Fibroblast of pulmonary artery (primary cell): ENCODE results near the gene CDK14.
A peak's percentile ranks its signal among the peaks of the same experiment; 100 is the strongest.

Source experiments
- DNase-seq: peaks from one replicate; pipeline ENCODE4 v3.0.0-alpha.2; 2010; ENCODE audit warnings: low read depth
- H3K4me3 ChIP-seq: replicated peaks from 2 replicates; pipeline ENCODE4 v1.5.1; 2011; ENCODE audit warnings: low read depth, mild to moderate bottlenecking, control low read depth, low read length, moderate library complexity
- TF ChIP-seq, protein P1 (sequence below): IDR thresholded peaks from 2 replicates; pipeline ENCODE4 v1.5.1; 2011; ENCODE audit warnings: mild to moderate bottlenecking, control low read depth, low read length, inconsistent platforms; ENCODE audit errors: missing control alignments

CDK14 gene

GRCh38 chr7:90582164-90582563, 14.0 kb upstream of the CDK14 start:
- H3K4me3 ChIP-seq, result no peak overlapping the region
- TF ChIP-seq, protein P1, sequence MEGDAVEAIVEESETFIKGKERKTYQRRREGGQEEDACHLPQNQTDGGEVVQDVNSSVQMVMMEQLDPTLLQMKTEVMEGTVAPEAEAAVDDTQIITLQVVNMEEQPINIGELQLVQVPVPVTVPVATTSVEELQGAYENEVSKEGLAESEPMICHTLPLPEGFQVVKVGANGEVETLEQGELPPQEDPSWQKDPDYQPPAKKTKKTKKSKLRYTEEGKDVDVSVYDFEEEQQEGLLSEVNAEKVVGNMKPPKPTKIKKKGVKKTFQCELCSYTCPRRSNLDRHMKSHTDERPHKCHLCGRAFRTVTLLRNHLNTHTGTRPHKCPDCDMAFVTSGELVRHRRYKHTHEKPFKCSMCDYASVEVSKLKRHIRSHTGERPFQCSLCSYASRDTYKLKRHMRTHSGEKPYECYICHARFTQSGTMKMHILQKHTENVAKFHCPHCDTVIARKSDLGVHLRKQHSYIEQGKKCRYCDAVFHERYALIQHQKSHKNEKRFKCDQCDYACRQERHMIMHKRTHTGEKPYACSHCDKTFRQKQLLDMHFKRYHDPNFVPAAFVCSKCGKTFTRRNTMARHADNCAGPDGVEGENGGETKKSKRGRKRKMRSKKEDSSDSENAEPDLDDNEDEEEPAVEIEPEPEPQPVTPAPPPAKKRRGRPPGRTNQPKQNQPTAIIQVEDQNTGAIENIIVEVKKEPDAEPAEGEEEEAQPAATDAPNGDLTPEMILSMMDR, result no peak
- peak; percentile 64 for DNase-seq

DNA sequence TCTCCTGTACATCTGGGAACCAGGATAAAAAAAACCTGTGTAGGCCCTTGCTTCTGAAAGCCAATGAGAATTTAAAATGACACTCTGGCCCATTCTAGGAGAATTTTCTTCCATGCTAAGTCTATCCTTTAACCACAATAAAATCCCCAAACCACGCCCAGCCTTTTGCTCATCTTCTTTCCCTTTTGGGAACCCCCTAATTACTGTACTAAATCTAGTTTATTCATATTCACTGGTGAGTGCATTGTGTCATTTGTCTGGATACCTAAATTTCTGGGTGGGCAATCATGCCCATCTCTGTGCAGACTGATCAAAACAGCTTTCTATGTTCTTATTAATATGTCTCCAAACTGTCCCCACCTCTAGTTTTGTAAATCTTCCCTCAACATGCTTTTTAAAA, 11.7 kb upstream of the CDK14 start:
- H3K4me3 ChIP-seq, result no peak overlapping the region
- DNase-seq, result no peak
- TF ChIP-seq, protein P1, result no peak

GRCh38 chr7:90586091-90586490, 10.0 kb upstream of the CDK14 start:
- TF ChIP-seq, protein P1, result no peak
- no peak overlapping the region for H3K4me3 ChIP-seq
- DNase-seq, result peak; percentile 44

DNA sequence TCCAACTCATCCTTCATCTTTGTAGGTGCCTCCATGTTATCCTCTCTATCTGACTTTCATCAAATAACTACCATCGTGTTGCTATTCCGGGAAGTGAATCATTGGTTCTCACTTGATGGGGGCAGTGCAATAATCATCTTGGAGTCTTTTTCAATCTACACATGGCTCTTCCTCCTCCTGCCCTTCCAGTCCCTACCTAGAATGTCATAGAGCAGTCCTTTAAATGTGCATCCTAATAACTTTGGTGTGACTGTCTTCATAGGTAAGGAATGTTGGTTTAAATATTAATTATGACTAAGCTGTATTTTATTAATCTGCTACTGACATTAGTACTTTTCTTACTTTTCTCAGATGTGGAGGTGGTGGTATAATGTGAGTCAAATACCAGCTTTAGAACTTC, 8.4 kb upstream of the CDK14 start:
- DNase-seq, result no peak
- H3K4me3 ChIP-seq, result no peak overlapping the region

GRCh38 chr7:90592033-90592432, 4.1 kb upstream of the CDK14 start:
- peak; percentile 36 for DNase-seq
- TF ChIP-seq, protein P1, result no peak
- H3K4me3 ChIP-seq, result no peak overlapping the region

More for the DNA sequence above, 8.4 kb upstream of the CDK14 start:
- TF ChIP-seq, protein P1, result no peak

GRCh38 chr7:90593205-90593604, 2.9 kb upstream of the CDK14 start:
- TF ChIP-seq, protein P1, result no peak
- no peak overlapping the region for H3K4me3 ChIP-seq
- peak; percentile 23 for DNase-seq

DNA sequence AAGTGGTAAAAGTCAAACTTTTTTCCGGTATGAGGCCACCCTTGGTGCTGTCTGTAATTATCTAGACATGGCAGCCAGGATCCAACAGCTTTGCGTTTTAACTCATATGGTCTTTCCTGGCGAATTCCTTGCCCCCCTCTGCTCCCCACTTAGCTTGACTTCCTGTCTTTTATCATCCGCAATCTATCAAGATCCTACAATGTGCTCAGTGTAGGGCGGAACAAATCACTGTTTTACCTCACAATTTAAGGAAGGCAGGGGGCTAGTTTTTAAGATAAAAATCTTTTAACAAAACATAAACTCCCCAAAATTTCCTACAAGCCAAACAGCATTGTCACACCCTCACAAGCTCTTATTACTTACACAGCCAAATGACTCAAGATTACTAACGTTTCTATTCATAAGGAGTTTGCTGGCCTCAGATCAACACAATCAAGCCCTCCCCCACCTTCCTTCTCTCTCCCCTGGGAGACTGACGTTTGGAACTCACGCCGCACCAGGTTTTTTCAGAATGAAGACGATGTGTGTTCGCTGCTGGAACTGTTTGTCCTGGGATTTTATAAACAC, 1.3 kb upstream of the CDK14 start:
- DNase-seq, result peak; percentile 92
- H3K4me3 ChIP-seq, result peak overlapping the region; percentile 82
- TF ChIP-seq, protein P1, result no peak
